Activated CD4-positive, alpha-beta T cell treated with anti-CD3 and anti-CD28 coated beads, Interleukin-2, amount 50 U/mL, for 48 hours (primary cell): ENCODE data around the gene TEC.
"Not testable (repeated sequence)": the region's sequence is repeated elsewhere in the genome, so short reads cannot be mapped to it uniquely, and the experiment has no call there.

ENCODE experiments used
- DNase-seq, 2 experiments: peaks; one replicate each; pipeline ENCODE4 v3.0.0-alpha.2; 2020

TEC gene

DNA sequence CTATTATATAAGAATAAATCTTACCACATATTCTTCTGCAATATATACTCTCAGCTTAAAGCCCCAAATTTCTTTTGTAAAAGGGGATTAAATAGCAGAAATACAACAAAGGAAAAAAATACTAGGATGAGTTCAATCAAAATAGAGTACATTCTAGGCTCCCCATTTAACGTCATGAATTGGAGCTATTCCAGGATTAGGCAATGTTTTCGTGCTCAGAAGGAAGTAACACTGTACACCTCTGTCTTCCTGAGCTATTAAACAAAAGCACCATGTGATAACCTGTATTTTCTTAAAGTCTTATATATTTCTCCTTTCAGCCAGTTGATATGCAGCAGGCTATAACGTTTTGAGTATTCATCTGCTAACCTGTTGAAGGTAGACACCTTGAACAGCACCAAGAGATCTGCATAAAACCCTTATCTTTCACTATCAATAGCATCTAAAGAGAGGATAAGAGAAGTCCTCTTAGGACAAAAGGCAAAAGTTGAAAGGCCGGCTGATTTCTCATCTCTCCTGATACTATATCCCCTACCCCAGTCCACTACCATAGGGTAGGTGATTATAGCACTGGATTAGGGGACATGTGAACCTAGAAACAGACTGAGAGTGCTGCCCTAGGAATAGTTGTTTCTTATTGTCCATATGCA lies 31.5 kb downstream of the TEC start:
- no peak for DNase-seq

DNA sequence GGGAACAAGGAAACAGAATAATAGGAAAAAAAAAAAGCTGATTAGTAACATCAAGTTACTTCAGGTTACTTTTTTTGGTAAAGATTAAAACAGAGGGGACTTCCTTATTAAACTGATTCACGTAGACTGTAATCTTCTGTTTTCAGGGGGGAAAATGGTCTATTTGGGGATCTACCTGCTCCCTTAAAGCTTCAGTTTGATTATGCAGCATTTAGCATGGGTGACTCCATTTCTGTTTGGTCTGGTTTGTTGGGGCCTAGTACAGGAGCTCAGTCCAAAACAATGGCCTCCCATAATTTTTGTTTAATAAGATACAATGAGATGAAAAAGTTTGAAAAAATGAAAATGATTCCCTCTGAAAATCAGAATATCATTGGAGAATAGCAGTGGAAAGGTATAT lies 34.6 kb downstream of the TEC start:
- DNase-seq: no peak

DNA sequence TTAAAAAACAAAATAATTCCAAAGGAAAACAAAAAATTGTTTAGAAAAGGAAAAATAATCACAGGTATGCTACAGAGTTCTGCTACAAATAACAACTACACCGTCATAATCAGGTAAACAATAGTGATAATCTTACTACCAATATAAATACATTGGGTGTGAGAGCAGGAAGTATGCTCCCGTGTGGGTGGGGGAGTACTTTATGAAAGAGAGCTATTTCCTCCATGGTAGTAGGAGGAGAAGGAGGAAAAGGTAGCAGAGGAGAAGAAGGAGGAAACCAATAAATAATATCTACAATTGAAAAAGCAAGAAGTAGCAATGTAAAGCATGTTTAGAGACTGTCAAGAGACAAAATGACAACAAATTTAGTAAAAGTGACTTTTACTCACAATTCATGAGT lies 35.1 kb downstream of the TEC start:
- no peak for DNase-seq

DNA sequence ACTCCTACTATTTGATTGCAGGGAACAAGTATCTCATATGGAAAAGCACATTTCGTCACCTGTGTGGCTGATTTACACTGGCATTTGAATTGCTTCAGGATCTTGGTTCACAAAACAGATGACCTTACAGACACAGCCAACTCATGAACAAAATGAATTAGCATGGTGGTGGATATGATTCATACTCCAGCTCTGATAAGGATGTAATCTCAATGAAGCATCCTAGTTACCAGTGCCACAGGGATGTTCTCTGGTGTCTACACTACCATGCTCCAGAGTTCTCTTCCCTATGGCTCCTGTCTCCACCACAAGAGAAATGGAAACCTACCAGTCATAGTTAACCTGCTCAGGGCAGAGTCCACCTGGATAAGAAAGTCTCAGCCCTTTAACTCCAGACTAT lies 40.7 kb downstream of the TEC start:
- DNase-seq: no peak

DNA sequence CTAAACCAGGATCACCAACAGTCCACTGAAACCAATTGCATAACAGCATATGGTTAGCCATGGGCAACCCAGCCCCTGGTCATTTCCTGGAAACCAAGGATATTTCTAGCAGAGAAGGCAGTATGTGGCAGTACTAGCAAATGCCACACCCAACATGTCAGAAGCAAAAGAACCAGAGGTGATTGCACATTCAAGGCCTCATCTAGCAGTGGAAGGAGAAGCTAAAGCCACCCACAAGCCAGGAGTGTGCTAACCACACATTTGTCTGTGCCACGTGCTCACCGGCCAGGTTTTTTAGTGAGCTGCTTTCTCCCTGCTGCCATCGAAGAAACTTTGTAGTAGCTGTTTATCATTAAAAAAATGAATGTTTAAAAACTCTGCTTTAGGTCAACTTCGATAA lies 42.0 kb downstream of the TEC start:
- DNase-seq: no peak

DNA sequence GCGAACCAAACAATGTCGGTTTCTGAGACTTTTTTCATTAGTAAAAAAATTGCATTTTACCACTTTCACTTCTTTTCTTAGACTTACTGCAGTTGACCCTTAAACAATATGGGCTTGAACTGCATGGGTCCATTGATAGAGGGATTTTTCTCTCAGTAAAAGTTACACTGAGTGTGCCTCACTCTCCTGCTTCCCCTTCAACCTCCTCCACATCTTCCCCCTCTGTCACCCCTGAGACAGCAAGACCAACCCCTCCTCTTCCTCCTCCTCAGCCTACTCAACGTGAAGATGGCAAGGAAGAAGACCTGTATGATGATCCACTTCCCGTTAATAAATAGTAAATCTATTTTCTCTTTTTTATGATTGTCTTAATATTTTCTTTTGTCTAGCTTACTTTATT lies 43.4 kb downstream of the TEC start:
- DNase-seq: no peak

DNA sequence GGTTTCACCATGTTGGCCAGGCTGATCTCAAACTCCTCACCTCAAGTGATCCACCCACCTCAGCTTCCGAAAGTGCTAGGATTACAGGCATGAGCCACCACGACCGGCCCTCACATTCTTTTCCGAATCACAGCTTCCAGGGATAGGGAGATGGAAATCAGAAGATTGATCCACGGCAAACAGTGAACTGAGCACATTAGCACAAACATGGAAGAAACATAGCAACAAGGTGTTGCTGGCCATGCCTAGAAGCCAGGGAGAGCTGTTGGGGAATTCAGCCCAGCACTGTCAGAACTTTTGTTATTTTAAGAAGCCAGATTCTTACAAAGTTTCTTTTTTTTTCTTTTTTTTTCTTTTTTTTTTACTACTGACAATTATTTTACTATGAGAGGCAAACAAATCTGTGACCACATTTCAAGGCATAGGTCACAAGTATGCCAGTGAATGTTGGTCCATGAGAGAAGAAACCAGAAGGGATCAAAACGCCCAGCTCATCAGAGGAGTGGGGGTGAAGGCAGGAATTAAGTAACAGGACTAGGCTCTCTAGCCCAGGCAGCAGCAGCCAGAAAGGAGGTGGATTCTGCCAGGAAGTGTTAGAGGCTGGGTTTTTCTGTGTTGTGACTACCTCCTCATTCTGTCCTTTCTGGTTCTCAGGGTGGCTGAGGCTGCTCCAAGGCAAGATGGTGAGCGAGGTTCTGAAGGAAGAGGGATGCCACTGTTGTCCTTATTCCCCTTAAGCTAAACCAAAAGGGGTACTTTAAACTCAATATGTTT lies 44.1 kb downstream of the TEC start:
- no peak for DNase-seq

DNA sequence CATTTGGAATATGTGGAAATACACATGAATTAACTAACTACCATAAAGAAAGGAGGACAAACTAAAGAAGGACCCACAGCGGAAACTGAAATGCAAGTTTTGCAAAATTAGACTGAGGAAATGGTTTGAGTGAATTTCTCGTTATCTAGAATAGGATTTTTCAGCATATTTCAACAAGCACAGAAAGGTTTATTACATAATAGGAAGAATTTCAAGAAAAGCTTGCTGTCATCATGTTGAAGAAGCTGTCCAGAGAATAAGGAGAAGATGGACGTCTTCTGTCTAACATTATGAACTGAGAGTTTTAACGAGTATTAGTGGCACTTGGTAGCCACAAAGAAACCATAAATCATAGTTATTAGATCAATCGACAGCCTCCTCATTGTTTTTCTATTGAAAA lies 45.0 kb downstream of the TEC start:
- no peak for DNase-seq

DNA sequence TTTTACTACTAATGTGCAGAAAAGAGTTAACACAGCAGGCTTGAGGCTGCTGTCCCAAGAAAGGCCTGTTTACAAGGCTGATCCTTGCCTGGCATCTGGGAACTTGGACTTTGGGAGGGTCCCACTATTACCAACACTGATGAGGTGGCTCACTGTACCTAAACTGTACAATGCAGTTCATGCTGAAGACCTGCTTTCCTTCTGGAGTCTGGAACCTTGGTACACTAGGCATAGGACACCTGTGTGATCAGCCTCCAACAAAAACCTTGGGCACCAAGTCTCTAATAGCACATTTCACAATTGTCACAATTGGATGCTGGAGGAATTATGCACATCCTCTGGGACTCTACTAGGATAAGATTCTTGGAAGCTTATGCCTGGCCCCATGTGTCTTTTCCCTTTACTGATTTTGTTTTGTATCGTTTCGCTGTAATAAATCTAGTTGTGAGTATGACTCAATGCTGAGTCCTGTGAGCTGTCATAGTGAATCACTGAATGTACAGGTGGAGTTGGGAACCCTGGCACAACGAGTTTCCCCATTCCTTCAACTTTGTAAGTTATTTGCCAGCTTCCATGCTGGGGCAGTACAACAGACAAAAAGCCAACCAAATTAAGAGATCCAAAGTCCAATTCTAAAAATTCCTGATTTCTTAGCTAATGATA lies 45.9 kb downstream of the TEC start:
- DNase-seq: no peak

DNA sequence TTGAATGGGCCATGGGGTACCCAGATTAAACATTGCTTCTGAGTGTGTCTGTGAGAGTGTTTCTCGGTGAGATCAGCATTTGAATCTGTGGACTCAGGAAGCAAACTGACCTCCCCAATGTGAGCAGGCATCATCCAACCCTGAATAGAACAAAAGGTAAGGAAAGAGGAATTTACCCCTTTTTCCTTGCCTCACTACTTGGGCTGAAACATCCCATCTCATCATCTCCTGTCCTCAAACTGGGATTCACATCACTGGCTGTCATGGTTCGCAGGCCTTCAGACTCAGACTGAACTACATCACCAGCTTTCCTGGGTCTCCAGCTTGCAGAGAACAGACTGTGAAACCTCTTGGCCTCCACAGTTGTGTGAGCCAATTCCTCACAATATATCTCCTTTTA lies 47.1 kb downstream of the TEC start:
- no peak for DNase-seq

DNA sequence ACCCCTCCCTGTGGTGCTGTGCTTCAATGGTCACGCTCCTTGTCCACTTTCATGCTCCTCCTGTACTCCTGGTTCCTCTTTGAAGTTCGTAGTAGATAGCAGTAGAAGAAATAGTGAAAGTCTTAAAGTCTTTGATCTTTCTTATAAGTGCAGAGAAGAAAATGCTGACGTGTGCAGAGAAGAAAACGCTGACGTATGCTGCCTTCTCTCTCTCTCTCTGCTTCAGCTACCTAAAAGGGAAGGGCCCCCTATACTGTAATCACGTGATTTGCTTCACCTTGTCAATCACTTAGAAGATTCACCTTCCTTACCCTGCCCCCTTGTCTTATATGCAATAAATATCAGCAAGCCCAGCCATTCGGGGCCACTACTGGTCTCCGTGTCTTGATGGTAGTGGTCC lies 50.2 kb downstream of the TEC start:
- DNase-seq: not testable (repeated sequence)

DNA sequence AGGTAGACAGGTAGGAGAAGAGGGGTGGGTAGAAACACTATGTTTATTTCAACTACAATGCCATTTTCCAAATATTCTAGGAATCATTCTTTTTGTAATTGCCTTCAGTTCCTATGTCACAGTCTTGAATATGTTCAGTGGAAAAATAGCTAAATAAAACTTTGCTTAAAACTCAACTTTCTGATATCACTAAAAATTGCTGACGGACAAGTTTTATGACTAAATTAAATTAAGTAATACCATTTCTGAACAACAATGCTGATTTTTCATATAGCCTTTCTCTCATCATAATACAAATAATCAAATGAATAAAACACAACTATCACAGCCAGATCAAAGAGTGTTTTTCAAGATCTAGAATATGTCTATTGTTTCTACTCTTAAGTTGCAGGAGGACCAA lies 53.1 kb downstream of the TEC start:
- DNase-seq: no peak

DNA sequence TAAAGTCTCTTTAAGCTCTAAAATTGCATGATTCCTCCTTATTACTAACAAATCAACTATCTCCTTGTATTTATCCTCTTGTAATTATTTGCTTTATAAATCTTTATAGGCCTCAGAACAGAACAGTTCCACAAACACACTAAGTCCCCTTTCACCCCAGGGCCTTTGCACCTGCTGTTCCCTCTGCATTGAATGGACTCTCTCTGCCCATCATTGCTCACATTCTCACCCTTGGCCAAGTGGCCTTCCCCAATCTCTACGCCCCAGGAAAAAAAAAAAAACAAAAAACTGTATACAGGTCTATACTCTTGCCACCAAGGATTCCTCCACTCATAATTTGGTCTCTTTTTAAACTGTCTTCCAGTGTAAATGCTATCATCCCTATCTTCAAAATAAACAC lies 53.7 kb downstream of the TEC start:
- DNase-seq: no peak

DNA sequence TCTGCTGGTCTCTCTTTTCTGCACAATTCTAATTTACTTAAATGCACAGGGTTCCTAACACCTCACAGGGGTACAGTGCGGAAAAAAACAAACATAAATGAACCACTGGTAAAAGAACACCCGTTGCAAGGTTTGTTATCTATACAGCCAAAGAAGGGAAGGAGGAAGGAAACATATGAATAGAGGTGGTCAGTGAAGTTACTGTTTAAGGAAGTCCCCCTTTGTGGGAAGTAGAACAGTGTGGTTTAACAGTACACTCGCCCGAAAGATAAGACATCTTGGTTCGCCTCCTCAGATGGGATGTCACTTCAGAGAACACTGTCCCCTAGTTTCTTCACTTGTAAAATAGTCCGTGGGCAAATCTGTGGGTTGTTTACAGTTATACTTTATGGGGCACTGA lies 57.5 kb downstream of the TEC start:
- no peak for DNase-seq

DNA sequence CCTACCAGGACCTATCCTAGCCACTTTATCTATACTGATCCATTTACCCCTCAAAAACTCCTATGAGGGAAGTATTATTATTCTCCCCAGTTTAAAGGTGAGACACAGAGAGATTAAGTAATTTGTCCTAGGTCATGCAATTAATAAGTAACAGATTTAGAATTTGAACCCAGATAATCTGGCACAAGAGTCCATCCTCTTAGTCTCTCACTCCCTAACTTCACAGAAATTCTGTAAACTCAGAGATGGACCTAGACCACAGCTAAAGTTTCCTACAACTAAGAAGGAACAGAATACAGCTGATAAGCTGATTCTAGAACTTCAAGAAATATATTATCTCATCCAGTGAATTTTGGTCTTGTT lies 58.7 kb downstream of the TEC start:
- no peak for DNase-seq

DNA sequence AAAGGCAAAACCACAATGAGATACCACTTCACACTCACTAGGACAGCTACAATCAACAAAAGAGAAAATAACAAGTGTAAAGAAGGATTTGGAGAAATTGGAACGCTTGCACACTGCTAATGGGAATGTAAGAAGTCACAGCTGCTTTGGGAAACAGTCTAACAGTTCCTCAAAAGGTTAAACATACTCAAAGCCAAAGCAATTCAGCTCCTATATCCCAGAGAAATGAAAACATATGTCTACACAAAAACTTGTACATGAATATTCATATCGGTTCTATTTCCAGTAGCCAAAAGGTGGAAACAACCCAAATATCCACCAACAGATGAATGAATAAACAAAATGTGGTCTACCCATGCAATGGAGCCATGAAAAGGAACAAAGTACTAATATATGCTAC lies 64.0 kb downstream of the TEC start:
- DNase-seq: no peak

DNA sequence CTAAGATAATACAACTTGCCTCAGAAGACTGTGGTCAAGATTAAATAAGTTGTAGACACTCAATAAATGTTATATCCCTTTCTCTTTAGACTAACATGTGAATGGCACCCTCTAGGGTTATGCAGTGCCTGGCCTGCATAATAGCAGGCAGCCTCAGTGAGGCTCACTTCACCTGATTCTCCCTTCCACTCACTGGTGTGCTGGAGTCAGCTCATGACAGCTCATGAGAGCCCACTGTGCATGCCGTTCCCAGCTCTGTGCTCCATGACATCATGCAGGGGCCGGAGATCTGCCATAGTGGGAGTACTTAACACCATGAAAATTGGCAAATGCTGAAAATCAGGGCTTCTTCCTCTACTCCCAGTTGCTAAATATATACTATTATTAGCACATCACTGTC lies 64.5 kb downstream of the TEC start:
- no peak for DNase-seq

DNA sequence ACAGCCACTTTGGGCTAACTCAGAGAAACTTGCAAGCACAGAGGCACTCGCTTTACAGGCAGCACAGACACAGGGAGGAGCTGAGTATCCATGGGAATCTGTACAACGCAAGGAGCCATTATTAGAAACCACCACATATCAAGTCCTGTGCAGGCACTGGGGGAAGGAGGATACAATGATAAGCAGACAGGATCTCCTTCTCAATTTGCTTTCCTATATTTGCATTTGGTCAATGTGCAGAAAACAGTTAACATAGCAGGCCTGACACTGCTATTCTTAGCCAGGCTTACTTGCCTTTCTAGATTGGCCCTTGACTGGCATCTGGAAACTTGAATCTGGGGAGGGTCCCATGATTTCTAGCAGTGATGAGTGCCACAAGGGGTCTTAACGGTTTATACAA lies 65.8 kb downstream of the TEC start:
- DNase-seq: no peak

DNA sequence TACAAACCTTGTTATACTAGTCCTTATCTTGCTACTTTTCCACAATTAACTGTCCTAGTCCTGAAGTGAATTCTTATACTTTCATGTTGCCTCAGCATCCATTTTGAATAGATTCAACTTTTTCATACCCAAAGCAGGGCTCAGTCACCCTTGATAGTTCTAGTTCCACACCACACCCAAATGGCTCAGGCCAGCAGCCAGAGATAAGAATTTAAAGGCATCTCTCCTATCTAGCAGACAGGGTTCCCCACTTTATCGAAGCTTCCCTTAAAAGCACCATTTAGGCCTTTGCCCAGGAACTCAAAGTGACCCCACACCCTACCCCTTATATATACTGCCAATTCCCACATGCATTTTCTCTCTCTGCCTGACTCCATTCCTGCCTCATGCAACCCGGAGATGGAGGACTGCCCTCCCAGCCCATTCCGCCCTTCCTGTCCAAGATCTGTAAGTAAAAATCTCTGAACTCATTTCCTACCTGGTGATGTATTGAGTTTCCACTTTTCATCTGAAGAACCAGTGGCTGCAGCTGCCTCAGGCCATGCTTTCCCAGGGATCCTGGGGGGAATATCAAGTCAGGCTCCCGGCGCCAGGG lies 71.9 kb downstream of the TEC start:
- no peak for DNase-seq

DNA sequence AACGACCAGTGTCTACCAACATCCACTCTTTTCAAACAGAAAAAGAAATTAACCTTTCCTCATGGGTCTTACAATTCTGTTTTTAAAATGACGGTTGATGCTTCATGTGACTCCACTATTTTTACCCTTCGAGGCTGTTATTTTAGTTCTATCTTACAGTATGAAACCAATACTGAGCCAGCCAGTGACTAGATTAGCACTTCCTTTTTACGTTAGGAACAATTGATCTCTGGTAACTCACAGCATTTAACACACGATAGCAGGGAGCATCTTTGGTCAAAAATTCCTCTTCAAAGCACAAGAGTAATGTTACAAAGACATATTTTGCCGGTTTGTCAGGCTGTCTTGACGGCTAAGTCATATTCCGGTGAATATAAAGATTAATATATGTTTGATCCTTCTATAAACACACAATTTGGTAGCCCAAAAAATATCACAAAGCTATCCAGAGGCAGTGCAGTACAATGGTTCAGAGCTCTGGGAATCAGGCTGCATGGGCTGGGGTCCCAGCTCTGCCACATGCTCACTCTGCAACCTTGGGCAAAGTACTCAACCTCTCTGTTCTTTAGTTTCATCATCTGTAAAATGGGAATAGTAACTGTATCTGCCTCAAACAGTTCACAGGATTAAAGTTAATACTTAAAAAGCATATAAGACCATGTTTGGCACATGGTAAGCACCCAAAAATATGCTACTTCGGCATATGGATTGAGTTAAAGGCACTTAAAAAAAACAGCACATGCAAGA lies 72.7 kb downstream of the TEC start:
- DNase-seq: no peak

DNA sequence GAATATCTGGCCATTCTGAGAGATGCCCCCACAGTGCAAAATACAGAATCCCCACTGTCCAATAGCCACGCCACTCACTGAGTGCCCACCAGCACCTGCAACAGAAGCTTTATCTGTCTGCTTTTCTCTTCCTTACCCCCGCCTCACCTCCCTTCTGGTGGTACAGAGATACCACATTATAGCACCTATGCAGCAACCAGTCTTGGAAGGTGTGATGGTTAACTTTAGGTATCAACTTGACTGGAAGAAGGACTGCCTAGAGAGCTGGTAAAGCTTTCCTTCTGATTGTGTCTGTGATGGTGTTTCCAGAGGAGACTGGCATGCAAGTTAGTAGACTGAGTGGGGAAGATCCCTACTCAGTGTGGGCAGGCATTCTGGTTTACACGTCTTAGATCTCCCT lies 73.8 kb downstream of the TEC start:
- DNase-seq: no peak

DNA sequence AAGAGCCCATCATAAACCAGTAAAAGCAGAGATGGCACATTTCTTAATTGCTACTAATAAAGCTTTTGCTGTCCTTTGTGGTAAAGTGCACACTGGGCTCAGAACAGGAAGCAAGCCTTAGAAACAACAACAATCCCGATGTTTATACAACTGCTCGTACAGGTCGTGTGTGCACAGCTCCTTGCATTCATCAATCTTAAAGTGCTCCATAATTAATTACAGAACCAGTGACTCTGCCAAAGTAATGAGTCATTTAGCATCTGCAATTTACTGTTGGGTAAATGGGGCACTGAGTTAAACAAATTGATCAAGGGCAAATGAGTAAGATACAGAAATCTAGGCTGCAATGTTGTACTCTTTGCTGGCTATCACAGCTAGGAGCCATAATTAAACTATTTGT lies 74.3 kb downstream of the TEC start:
- no peak for DNase-seq

DNA sequence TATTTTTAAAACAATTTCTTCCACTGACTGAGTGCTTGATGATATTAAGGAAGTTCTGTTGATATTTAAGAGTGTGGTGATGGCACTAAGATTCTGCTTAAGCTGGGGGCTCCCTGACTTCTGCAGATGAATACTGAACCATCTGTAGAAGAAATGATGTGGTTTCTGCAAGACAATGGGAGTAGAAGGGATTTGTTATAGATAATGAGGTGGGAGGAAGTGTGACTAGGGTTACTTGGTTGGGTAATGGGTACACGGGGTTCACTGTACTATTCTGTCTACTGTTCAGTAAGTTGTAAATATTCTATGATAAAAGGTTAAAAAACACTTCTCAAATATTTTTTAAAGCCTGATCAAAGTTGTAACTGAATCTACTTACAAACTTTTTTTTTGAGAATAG lies 74.7 kb downstream of the TEC start:
- DNase-seq: no peak
